GM21825 (cell line): ENCODE measurements around the gene PTN.
"Not testable (repeated sequence)": the region's sequence is repeated elsewhere in the genome, so short reads cannot be mapped to it uniquely, and the experiment has no call there.

ENCODE experiments used
- ATAC-seq: cut with Tn5 transposase; IDR thresholded peaks from one replicate; pipeline ENCODE4 v1.9.1; 2021; ENCODE audit warnings: mild to moderate bottlenecking, moderate library complexity; ENCODE audit not compliant: unreplicated experiment

Gene PTN

DNA sequence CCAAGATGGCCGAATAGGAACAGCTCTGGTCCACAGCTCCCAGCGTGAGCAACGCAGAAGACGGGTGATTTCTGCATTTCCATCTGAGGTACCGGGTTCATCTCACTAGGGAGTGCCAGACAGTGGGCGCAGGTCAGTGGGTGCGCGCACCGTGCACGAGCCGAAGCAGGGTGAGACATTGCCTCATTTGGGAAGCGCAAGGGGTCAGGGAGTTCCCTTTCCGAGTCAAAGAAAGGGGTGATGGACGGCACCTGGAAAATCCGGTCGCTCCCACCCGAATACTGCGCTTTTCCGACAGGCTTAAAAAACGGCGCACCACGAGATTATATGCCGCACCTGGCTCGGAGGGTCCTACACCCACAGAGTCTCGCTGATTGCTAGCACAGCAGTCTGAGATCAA, 161.9 kb downstream of the PTN start:
- ATAC-seq: not testable (repeated sequence)
